RPMI7951 (cell line): ENCODE data around the gene IDH3B. TPM values are rescaled to one million over a fixed set of nuclear protein-coding genes. Genes with fewer than 3 reads are reported as not detected.
"Not testable (repeated sequence)": the region's sequence is repeated elsewhere in the genome, so short reads cannot be mapped to it uniquely, and the experiment has no call there.

Source experiments
- DNase-seq: peaks from one replicate; pipeline ENCODE4 v3.0.0-alpha.2; 2012; ENCODE audit warnings: low read depth
- total RNA-seq: library from RNA; depleted of rRNA; stranded (reverse); fragments of >200 nt; shearing (Covaris generic); gene quantifications from 2 replicates; pipeline ENCODE4 v1.2.3, GENCODE V29; 2014

The IDH3B gene
- total RNA-seq, 1 experiment from 2014 or later = 189 TPM

- DNase-seq = no peak
Observed at GRCh38 chr20:2694519-2694918, 30.5 kb upstream of the IDH3B start.

DNA sequence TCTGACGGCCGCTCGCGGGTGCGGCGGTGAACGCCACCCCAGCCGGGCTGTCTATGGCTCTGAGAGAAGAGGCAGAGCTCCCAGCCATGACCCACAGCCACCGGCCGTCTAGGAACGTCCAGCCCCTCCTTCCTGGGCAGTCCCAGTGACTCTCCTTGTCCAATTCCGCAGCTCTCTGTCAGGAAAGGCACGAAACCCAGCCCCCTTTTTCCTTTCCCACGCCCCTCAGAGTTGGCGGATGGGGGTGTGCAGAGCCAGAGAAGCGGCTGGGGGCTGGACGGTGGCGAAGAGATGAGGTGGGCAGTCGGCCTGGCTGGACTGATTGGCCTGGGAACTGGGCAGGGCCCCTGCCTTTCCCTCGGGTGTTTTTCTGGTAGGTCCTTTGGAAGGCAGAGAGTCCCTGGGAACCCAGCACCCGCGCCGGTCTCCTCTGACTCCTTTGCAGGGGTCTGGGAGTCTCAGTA lies 30.0 kb upstream of the IDH3B start:
- DNase-seq = no peak

DNA sequence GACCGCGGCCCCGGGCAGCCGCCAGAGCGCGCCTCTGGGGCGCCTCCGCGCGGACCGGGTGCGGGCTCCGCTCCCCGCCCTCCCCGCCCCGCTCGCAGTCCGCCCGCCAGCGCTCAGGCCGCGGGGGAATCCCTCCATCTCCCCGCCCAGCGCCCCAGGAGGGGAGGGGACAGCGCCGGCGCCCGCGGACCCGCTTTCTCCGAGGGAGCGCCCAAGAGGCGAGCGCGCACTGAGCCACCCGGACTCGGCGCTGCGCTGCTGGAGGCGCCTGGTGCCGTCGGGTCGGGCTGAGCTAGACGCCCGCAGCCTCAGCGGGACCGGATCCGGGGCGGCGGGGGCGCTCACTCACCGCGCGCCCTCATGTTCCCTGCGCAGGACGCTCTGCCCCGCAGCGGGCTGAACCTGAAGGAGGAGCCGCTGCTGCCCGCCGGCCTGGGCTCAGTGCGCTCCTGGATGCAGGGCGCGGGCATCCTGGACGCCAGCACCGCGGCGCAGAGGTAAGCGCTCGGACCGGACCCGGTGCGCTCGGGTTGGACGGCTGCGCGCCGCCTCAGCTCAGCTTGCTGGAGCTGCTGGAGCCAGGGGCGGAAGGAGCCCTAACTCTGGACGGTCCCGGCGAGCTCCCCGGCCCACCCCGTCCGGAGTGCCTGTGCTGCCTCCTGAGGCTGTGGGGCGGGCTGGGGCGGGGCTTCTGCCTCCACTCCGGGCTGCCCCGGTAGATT lies 29.4 kb upstream of the IDH3B start:
- DNase-seq = no peak

GRCh38 chr20:2692886-2693285 lies 28.9 kb upstream of the IDH3B start:
- DNase-seq = no peak

DNA sequence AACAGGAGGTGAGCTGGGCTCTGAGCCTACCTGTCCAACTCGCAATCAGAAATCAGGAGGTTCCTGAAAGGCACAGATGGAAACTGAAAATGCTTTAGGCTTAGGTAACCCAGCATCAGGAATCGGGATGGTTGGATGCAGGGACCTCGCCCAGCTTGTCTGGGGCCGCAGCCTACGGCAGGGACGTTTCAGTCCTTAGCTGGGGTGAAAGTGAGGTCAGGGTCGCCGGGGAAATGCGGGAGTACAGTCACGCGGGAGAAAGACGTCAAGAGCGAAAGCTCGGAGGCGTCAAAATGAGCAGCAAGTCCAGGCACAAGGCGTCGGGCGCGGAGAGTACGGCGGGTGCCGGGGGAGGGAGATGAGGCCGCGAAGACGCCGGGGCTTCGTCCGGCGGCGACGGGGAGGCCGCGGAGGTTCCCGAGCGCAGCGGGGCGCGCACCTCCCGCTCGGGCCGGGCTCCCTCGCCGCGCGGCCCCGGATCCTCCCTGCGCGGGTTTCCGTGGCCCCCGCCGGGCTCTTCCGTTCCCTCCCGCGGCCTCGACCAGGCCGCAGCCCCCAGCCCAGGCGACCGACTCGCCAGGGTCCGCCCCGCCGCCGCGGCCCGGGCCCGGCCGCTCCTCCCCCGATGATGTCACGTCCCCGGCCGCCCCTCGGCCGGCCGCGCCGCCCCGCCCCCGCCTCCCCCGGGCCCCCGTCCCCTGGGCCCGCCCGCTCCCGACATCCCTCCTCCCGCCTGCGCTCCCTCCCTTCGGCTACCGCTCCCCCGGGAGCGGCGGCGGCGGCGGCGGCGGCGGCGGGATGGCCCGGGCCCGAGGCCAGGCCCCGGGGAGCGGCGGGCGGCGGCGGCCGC lies 28.2 kb upstream of the IDH3B start, which contains the start of gene EBF4:
Gene EBF4 (plus strand): TSS at position 745 of the 850 bp plus-strand sequence. CDS start 866 bp downstream, outside the sequence.
- no peak for DNase-seq

- no peak for DNase-seq
Observed at GRCh38 chr20:2691663-2692035, 27.6 kb upstream of the IDH3B start.

- no peak for DNase-seq
Observed at GRCh38 chr20:2691127-2691526, 27.1 kb upstream of the IDH3B start.

DNA sequence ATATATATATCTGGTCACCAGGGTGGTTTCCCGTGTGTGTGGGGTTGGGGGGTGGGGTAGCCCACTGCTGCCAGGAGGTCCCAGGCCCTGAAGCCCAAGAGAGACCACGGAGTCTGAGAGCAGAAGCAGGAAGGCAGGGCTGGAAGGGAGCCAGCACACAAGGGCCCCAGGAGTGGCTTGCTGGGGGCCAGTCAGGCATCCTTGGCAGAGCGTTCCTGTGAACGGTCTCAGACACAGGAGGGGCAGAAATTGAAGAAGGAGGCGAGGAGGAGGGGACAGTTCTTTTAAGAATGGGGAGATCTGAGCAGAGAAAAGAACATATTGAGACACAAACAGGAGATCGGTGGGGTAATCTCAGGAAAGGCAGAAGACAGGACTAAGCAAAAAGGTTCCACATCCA lies 26.7 kb upstream of the IDH3B start:
- DNase-seq = no peak

DNA sequence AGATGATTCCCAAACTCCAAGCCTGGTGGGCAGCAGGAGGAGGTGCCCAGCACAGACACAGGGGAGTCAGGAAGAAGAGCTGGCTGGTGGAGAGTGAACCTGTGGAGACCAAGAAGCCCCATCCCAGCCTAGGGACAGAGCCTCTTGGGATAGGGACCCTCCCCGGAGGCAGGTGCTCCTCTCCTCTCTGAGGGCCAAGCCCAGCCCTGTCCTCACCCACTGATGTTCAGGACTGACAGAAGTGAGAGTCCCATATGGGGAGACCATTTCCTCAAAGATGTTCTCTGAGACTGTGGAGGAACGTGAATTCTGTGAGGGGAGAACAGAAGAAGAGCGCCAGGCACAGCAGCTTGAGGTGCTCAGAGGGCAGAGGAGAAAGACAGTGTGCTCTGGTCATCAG lies 26.2 kb upstream of the IDH3B start:
- DNase-seq = no peak

- peak; percentile 45 for DNase-seq
Observed at GRCh38 chr20:2688041-2688591, 24.1 kb upstream of the IDH3B start.

DNA sequence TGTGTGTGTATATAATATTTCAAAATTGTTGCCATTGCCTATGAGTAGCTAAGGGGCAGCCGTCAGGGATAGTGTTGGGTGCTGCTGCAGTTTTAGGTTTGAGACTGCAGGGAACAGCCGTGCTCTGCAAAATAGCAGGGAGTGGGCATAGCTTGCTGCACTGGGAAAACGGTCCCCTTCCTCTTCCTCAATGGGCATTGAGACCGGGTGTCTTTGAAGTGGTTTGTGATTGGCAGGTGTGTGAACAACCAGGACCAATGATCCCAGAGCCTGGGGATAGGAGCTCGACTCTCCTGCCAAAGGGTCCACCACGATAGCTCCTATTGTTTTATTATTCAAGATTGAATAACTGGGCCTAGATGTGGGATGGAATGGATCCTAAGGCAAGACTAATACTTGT lies 23.5 kb upstream of the IDH3B start:
- DNase-seq = no peak

- not testable (repeated sequence) for DNase-seq
Observed at GRCh38 chr20:2684817-2685216, 20.8 kb upstream of the IDH3B start.

GRCh38 chr20:2682040-2682439 lies 18.0 kb upstream of the IDH3B start:
- not testable (repeated sequence) for DNase-seq

- DNase-seq = no peak
Observed at GRCh38 chr20:2680046-2680445, 16.0 kb upstream of the IDH3B start.

- DNase-seq = no peak
Observed at GRCh38 chr20:2673453-2673852, 9.4 kb upstream of the IDH3B start.

DNA sequence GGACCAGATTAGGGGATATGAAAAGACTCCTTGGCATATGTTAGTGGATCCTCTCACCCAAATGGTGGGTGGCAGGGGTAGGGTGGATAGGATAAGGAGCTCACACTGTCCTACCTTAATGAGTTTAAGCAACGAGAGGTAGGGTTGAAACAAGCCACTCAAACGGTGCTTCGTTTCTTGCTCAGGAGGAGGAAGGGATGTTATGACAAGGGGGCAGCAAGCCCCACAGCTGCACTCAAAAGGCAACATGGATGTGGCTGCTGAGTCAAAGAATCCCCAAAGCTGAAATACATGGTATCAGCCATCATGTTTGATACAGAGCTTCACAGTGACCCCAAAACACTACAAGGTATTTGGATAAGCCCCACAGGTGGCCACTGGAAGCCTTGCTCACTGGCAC lies 8.4 kb upstream of the IDH3B start:
- DNase-seq = no peak

DNA sequence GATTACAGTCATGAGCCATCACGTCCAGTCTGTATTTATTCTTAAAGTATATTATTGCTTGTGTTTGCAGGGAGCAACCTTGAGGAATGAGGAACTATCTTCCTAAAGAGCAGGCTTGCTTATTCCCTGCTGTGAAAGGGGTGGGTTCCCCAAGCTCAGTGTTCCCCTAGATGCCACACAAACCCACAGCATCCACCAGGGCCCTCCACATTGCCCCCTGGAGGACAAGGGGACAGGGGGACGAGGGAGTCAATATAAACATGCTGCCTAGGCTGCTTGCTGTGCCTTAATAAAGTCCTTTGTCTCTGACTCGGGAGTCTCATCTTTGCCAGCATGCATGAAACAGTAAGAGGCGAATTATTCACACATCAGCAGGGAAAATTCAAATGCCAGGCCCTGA lies 8.0 kb upstream of the IDH3B start:
- DNase-seq = no peak

GRCh38 chr20:2663364-2663886 lies 591 bp downstream of the IDH3B start:
- DNase-seq = no peak

- DNase-seq = no peak
Observed at GRCh38 chr20:2659547-2659946, 4.5 kb downstream of the IDH3B start.

DNA sequence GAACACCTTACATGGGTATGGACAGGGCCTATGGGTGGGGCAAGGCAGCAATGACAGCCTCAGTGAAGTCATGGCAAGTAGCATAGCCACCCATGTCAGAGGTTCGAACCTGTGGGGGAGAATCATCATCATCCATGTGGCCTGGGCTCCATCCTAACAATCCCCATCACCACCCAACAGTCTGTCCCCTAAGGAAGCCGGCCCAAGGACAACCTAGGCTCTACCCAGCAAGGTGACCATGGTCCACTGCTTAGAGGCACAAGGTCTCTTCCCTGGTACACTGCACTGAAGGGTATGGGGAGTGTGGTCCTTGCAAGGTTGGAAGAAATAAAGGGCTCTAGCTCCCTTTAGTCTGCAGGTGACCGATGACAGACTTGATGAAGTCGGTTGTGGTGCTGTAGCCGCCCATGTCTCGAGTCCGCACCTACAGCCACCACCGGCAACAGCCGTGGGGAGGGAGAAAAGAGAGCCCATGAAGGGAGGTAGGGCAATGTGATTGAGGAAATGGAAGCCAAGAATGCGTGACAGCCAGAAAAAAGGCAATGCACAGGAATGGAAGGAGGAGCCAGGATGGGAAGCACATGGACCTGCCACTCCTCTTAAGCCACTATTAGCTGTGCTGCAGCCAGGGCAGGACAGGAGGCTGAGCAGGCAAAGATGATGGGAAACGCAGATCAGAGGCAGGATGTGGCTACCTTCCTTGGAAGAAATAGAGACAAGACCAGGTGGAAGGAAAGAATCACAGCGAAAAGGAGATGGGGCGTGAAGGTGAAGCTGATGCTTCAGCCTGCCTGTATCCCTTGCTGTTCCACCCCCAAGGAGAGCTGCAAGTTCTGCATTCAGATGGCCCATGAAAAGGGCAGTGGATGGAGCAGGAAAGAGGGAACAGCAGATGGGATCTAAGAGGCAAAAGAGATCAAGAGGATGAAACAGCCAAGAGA lies 5.3 kb downstream of the IDH3B start:
- DNase-seq = peak; percentile 18

- no peak for DNase-seq
Observed at GRCh38 chr20:2657674-2658073, 6.3 kb downstream of the IDH3B start.
